Measurements from ENCODE around the gene PPP1R1B. TPM values are rescaled to one million over a fixed set of nuclear protein-coding genes. Genes with fewer than 3 reads are reported as not detected.
A peak's percentile ranks its signal among the peaks of the same experiment; 100 is the strongest.

PPP1R1B gene
- polyA plus RNA-seq, 12 donors = 0.32 to 15.9 (median 0.93) TPM; not detected in 1

GRCh38 chr17:39612935-39613464, 13.8 kb upstream of the PPP1R1B start:
- no peak for DNase-seq

DNA sequence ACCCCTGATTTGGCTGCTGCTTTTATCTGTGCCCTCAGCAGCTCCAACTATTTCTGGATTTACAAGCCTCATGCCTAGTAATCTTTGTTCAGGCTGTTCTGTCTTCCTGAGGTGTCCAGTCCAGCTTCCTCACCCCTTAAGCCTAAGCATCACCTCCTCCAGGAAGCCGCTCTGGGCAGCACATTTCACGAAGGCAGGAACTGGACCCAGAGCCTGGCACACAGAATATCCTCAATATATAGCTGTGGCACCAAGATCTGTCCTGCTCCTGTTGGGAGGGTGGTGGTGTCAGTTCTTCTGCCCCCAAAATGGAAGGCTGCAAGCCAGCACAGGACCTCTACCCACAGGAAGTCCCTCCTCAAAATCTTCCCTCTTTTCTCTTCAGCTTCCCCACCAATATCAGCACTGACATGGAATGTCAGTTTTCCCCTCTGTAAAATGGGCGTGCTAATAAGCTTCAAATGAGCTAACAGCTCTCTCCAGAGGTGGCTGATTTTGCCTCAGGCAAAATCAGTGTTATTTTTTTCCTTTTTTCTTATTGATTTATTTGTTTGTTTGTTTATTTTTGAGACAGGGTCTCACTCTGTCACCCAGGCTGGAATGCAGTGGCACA, 12.1 kb upstream of the PPP1R1B start:
- no peak for DNase-seq

GRCh38 chr17:39615434-39615833, 11.3 kb upstream of the PPP1R1B start:
- DNase-seq = no peak

GRCh38 chr17:39617100-39617445, 9.7 kb upstream of the PPP1R1B start:
- DNase-seq = no peak

- DNase-seq = no peak
Measured at GRCh38 chr17:39617446-39618245, 9.1 kb upstream of the PPP1R1B start.

DNA sequence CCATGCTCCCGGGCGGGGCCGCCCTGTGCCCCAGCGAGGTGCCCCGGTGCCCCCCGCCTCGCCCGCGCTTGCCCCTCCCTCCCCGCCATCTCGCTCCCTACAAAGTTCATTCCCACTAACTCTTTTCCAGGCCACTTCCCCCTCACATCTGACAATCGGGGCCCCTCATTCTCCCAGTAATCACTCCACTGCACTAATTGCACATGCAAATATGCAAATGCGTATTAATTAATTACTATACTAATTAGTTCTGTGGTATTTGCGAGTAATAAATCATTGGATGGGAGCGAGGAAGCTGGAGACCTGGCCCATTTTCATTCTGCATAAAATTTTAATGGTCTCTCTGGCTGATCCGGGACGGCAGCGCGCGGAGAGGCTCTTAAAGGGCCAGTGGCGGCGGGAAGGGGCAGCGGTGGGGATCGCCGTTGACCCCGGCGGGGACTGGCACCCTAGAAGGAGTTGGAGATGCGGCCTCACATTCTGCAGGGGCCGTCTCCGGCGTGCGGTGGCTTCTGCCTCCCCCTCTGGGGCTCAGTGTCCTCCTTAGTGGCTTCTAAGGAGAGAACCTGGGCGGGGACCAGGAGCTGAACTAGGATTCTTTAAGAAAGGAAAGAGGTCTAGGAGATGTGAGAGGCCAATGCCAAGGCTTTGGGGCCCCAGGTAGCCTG, 8.4 kb upstream of the PPP1R1B start:
- no peak for DNase-seq

- no peak for DNase-seq
Measured at GRCh38 chr17:39618956-39619785, 7.6 kb upstream of the PPP1R1B start.

DNA sequence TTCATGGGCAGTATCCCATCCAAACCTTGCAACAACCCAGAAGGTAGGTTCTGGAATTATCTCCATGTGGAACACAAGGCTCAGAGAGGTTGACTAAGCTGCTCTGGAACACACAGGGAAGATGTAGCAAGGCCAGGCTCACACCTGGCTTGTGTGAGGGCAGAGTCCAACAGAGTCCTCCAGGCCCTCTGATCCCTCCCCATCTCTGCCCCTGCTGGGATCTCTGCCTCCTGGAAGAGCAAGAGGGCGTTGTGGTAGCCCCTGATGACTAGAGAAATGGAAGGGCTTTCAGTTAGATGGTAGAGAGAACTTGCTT, 7.0 kb upstream of the PPP1R1B start:
- no peak for DNase-seq

DNA sequence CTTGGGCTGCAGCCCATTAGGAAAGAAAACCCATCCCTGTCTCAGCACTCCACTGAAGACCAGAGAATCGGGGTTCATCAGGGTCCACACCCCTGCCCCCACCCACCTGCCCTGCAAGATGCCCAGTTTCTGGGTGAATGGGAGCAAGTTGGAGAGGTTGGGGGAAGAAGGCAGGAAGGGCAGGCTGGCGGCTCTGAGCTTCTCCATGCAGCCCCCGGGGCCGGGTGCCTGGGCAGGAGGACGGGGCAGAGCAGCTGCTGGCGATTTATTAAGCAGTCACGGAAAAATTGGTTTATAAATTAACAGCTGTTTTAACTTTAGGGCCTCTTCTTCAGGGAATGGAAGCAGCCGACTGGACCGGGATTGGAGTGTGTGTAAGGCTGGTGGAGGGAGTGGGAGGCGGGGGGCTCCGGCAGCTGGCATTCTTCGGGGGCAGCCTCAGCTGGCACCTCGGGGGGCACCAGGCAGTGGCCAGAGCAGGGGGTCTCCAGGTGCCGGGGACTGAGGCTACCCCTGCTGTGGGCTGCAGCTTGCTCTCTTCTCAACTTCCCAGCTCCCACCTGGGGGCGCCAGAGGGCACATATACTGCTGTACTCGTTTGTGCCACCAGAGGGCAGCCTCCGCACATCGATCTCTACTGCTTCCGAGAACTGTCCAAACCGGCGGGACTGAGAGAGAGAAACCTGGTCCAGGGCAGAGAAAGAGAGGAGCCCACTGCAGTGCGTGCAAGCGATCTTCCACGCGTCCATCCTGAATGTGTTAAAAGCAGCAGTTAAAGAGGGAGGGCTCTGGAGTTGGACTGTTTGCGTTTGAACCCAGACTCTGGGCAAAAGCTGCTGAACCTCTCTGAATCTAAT, 5.0 kb upstream of the PPP1R1B start:
- peak; percentile 91 for DNase-seq

DNA sequence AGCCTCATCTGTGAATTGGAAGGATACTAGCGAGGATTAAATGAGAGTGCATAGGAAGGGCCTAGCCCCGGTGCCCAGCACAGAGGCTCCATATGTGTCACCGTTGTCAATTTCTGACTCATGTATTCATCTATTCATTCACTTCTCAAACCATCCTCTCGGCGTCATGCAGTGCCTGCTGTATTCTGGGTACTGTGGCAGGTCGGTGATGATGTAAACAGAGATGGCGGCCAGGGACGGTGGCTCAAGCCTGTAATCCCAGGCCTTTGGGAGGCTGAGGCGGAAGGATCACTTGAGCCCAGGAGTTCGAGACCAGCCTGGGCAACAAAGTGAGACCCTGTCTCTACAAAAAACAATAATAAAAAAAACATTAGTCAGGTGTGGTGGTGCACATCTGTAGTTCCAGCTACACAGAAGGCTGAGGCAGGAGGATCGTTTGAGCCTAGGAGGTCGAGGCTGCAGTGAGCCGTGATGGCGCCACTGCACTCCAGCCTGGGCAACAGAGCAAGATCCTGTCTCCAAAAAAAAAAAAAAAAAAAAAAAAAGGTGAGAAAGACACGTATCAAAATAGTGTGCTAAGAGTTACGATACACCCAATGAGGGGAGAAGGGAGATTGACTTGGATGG, 4.3 kb upstream of the PPP1R1B start:
- no peak for DNase-seq

GRCh38 chr17:39623356-39623950, 3.3 kb upstream of the PPP1R1B start:
- DNase-seq = peak; percentile 72

GRCh38 chr17:39624313-39624712, 2.4 kb upstream of the PPP1R1B start:
- DNase-seq = no peak

GRCh38 chr17:39625198-39625785, 1.5 kb upstream of the PPP1R1B start:
- no peak for DNase-seq

DNA sequence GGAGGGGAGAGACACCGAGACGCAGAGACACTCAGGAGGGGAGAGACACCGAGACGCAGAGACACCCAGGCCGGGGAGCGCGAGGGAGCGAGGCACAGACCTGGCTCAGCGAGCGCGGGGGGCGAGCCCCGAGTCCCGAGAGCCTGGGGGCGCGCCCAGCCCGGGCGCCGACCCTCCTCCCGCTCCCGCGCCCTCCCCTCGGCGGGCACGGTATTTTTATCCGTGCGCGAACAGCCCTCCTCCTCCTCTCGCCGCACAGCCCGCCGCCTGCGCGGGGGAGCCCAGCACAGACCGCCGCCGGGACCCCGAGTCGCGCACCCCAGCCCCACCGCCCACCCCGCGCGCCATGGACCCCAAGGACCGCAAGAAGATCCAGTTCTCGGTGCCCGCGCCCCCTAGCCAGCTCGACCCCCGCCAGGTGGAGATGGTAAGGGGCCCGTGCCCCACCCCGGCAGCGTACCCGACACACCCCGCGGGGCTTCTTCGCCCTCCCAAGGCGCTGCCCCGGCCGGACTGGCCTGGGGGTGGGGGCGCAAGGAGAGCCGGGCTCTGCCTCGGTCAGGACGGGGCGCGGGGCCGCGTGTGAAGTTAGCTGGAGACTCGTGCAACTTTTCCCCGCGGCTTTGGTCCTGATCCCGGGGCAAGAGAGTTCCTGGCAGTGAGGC, 427 bp downstream of the PPP1R1B start:
- no peak for DNase-seq

DNA sequence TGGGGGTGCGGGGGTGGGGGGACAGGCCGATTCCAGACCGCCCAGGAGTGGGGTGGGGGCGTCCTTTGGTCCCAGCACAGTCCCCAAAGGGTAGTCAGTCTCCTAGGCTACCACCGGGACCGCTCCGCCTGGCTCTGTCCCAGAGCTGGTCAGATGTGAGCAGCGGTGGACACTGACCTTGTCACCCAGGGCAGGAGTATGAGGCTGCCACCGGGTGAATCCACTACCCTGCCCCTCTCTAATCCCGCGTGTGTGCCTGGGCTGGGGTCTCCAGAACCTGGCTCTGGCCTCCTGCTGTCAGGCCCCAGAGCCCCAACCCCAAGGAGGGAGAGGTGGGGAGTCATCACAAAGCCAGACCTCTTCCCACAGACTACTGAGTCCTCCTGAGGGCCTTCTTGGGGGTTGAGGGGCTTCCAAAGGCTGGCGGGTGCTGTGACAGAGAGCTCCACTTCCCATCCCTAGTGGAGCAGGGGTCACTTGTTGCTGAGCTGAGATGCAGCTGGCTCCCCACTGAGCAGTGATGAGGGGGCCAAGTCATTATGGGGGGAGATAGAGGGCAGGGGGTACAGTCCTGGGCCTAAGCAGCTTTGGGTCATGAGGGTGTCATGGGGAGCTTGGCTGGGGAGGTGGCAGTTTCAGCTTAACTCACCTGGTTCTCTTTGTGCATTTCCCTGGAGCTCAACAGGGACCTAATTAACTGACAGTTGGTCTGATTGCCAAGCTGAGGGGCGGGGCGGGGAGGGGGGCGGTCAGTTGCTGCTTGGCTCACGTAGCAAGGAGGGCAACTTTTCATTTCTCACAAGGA, 1.2 kb downstream of the PPP1R1B start:
- DNase-seq = no peak

- DNase-seq = no peak
Measured at GRCh38 chr17:39628655-39629493, 2.1 kb downstream of the PPP1R1B start.

- DNase-seq = no peak
Measured at GRCh38 chr17:39629494-39629880, 2.7 kb downstream of the PPP1R1B start.
